ENCODE results near the gene GYS1.
A peak's percentile ranks its signal among the peaks of the same experiment; 100 is the strongest.

GYS1 gene

DNA sequence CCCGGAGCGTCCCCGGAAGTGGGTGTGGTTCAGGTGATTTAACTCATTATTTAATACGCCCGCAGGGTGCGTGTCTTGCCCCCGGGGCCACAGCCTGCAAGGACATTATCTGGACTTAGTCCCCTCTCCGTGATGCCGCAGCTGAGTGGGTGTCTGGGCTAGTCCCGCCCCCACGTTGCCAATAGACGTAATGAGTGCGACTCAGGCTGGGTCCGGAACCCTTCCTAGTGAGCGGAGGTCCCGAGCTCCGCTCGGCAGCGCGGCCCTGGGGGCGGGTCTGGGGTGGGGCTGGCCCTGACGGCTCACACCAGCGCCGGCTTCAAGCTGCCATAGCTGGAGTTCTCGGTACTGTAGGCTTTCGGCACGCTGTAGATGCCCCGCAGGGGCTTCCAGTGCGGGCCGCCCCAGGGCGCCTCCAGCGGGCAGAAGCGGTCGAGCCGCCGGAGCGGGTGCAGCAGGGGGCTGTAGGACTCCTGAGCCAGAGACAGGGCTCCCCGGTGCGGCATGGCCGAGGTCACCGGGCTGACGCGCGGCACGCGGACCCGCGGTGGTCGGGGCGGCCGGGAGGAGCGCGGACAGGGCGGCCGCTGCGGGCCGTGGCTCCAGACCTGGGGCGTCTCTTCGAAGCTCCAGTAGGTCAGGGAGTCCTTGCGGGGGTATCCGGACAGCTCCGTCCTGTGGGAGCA is 24.7 kb upstream of the GYS1 start:
- DNase-seq (ENCODE audit: low read depth, low spot score): peak; percentile 86

GRCh38 chr19:49017041-49017665 is 24.0 kb upstream of the GYS1 start, which contains the start of gene LHB:
LHB (minus strand) TSS chr19:49017091; CDS start chr19:49017081, 10 bp downstream.
- DNase-seq (ENCODE audit: low read depth, low spot score): no peak

DNA sequence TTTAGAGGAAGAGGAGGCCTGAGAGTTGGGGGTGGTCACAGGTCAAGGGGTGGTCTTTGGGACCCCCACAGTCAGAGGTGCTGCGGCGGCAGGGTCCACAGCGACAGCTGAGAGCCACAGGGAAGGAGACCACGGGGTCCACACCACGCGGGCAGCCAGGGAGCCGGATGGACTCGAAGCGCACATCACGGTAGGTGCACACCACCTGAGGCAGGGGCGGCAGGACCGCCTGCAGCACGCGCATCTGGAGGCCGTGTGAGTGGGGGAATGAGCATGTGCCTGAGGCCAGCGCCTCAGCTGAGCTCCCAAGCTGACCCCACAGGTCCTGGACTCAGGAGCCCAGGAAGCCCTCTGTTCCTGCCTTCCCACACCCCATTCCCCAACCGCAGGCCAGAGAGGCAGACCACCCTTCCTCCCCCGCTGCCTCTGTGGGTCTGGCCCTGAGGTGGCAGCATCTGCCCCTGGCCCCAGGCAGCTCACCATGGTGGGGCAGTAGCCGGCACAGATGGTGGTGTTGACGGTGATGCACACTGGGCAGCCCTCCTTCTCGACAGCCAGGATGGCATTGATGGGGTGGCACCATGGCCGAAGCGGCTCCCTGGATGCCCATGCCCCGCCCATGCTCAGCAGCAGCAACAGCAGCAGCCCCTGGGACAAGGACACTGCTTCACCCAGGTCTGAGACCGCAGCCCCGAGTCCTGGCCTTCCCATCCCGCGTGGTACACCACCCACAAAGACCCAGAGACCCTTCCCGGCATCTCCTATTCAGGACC is 23.1 kb upstream of the GYS1 start:
- no peak for DNase-seq (ENCODE audit: low read depth, low spot score)

- no peak for DNase-seq (ENCODE audit: low read depth, low spot score)
These were observed 21.8 kb upstream of the GYS1 start for GRCh38 chr19:49014870-49015255.

DNA sequence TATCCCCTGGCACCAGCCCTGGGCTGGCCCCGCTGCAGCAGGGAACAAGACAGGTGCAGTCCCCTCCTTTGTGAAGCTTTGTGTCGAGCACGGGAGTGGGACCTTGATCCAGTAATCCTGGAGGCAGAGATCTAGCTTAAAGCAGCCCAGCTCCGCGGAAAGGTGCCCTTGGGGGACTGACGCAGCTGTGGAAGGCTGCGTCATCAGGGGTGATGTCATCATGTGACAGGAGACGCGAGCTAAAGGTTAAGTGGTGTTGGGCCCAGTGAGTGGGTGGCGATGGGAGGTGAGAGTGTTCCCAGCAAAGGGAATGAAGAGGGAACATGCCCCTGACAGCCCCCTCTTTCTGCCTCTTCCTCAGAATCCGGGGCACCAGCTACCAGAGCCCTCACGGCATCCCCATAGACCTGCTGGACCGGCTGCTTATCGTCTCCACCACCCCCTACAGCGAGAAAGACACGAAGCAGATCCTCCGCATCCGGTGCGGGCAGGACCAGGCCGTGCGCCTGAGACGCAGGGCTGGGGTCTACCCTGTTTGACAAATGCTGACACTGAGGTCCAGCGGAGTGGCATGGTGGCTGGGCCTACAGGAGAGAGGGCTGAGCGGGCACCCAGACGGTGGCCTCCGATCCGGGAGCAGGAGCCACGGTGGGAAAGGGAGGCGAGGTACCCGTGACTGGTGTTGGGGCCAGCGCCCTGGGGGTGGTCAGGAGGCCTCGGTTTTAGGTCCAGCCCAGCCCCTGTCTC is 21.2 kb upstream of the GYS1 start:
- DNase-seq (ENCODE audit: low read depth, low spot score): no peak

DNA sequence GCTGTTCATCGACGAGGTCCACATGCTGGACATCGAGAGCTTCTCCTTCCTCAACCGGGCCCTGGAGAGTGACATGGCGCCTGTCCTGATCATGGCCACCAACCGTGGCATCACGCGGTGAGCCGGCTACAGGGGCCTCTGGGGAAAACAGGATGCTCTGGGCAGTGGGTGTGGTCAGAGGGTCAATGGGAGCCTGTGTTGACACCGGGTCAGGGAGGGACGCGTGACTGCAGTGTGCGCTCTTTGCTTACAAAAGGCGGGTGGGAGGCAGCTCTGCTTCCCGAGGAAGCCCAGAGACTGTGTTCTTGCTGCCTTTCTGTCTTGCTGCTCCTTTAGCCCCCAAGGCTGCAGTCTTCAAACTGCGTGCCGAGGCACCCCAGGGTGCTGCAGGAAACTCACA is 18.1 kb upstream of the GYS1 start:
- no peak for DNase-seq (ENCODE audit: low read depth, low spot score)

DNA sequence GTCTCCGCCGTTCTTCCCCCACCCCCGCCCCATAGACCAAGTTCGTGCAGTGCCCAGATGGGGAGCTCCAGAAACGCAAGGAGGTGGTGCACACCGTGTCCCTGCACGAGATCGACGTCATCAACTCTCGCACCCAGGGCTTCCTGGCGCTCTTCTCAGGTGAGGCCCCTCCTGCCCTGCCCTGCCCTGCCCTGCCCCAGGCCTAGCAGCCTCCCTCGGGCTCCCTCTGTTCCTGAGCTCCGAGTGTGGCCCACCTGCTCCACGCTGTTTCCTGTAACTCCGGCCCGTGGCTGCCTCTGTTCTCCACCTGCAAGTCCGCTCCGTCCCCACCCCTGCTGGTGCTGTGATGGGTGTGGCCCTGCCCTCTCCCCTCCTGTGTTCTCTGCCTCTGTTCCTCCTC is 17.3 kb upstream of the GYS1 start:
- DNase-seq (ENCODE audit: low read depth, low spot score): no peak

GRCh38 chr19:49009828-49010227 is 16.7 kb upstream of the GYS1 start:
- DNase-seq (ENCODE audit: low read depth, low spot score): no peak

DNA sequence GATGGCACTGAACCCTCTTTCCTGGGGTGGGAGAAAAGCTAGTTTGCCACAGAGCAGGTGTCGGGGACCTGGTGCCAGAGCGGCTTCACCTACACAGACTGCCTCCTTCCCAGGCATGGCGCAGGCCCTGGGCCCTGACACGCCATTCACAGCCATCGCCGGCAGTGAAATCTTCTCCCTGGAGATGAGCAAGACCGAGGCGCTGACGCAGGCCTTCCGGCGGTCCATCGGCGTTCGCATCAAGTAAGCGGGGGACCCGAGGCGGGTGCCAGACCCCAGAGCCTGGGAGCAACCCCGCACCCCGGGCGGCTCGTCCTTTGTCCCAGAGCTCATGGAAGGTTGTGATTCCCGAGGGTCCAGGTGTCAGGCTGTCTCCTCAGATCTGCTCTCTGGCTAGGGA is 13.8 kb upstream of the GYS1 start:
- no peak for DNase-seq (ENCODE audit: low read depth, low spot score)

DNA sequence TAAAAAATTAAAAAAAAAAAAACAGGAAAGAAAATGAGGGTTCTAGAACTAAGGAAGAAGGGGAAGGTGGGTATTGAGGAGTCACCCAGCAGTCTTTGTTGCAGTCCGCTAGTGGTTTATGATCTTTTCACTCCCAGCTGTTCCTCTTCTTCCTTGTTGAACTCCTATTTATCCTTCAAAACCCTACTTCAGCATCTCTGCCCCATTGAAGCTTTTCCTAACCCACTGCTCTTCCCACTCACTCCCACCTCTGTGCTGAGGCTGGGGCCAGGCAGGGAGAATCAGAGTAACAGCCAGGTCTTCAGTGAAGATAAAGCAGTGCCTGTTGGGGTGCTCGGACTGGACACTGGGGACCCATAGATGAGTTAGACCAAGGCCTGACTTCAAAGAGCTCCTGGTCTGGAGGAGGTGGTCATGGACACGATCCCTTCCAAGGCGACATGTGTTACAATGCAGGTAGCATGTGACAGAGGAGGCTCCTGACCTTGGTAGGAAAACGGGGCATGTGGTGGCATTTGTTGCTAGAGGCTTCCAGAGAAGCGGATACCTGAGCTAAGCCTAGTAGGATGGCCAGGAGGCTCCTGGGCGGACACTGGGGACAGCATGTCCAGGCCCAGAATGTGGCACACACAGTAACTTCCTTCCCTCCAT is 12.0 kb upstream of the GYS1 start:
- DNase-seq (ENCODE audit: low read depth, low spot score): no peak

GRCh38 chr19:49004133-49004532 is 11.0 kb upstream of the GYS1 start:
- no peak for DNase-seq (ENCODE audit: low read depth, low spot score)

GRCh38 chr19:48999481-49000325 is 6.6 kb upstream of the GYS1 start:
- peak; percentile 89 for DNase-seq (ENCODE audit: low read depth, low spot score)

DNA sequence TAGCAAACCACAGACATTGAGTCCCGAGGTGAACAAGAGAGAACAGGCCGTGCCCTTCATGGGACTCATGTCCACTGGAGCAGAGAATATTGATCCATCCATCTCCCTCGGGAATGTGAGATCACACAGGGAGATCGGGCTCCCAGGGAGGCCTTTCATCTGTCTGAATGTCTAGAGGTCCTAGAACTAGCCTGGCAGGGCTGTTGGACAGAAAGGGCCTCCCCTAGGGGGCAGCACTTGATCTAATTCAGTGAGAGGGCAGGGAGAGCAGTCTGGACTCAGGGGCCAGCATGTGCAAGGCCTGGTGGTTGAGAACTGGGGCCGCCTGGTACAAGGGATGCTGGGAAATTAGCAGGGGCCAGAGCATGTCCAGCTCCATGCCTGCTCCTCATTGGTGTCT is 4.9 kb upstream of the GYS1 start:
- DNase-seq (ENCODE audit: low read depth, low spot score): peak; percentile 78

- DNase-seq (ENCODE audit: low read depth, low spot score): no peak
These were observed 902 bp upstream of the GYS1 start for GRCh38 chr19:48994035-48994386.

DNA sequence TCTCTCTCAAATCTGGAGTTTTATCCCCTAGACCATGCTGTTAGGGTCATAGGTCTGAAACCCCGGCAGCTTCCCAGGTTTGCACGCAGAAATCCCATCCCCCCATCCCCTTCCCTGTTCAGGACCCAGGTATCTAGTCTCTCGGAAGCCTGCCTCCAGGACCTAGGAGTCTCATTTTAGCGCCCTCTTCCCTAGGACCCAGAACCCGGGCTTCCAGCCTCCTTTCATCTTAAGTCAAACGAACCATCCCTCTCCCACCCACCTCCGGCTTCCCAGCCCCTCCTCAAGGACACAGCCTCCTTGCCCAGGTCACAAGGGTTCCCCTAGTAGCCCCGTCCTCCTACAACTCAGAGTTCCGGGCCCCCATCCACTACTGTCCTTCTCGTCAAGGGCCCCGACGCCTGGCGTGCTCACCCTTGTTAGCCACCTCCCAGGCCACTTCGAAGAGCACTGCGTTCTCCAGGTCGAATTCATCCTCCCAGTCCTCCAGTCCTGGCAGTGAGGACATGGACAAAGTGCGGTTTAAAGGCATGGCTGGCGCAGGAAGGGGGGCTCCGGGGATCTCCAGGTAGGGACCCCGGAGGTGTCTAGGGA is 431 bp downstream of the GYS1 start:
- DNase-seq (ENCODE audit: low read depth, low spot score): peak; percentile 28

DNA sequence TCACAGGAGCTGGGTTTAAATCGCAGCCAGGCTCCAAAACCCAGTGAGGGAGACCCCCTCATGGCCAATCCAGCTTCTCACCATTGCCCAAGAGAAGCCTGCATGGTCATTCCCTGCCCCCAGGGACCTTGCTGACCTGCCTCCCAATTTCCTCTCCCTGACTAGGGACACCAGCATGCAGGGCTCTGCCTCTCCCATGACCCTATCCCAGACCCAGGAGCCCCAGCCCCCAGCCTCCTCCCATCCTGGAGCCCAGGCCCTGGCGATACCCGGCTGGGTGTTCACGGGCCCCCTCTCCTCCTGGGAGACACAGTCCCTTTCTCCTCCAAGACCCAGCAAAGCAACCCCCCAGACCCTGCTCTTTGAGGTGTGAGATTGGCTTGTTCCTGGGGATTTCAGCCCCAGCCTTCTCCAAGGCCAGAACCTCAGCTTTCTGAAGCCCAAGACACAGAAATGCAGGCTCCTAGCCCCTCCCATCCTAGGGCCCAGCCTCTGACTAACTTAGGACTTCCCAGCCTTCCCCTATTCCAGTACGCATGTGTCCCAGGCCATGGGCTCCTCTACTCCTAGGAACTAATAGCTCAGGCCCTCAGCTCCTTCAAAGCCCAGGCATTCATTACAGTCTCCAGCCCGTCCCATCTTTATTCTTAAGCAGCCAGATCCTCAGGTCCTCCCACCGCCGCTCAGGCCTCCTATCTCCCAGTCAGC is 1.1 kb downstream of the GYS1 start:
- peak; percentile 85 for DNase-seq (ENCODE audit: low read depth, low spot score)

GRCh38 chr19:48991011-48991609 is 2.0 kb downstream of the GYS1 start:
- DNase-seq (ENCODE audit: low read depth, low spot score): no peak

- DNase-seq (ENCODE audit: low read depth, low spot score): no peak
These were observed 2.7 kb downstream of the GYS1 start for GRCh38 chr19:48990400-48990799.

DNA sequence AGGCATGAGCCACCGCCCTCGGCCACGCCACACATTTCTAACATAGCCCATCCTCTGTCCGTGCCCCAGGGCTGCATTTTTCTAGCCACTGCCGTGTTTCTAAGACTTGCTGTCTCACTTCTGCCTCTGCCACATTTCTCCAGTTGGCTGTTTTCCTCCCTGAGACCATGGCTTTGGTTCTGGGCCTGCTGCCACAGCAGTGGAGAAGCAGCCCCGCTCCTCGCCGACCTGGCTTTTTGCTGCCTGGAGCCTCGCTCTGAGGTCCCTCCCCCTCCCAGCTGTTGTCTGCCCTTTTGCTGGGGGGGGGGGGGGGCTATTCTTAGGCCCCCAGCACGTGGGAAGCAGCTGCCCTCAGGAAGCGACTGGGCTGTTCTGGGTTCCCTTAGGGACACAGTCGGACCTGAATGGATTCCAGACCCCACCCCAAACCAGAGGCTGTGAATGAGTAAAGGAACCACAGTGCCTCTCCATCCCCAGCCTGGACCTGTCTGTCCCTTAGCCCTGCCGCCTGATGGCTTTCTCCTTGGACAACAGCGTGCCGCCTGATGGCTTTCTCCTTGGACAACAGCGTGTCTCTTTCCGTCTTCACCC is 3.3 kb downstream of the GYS1 start:
- DNase-seq (ENCODE audit: low read depth, low spot score): no peak
